ENCODE results near the gene COQ8B. TPM values are rescaled to one million over a fixed set of nuclear protein-coding genes. Genes with fewer than 3 reads are reported as not detected.

COQ8B gene
- total RNA-seq, 6 donors from 2014 or later: 46.2 to 142 (median 65.4) TPM

DNA sequence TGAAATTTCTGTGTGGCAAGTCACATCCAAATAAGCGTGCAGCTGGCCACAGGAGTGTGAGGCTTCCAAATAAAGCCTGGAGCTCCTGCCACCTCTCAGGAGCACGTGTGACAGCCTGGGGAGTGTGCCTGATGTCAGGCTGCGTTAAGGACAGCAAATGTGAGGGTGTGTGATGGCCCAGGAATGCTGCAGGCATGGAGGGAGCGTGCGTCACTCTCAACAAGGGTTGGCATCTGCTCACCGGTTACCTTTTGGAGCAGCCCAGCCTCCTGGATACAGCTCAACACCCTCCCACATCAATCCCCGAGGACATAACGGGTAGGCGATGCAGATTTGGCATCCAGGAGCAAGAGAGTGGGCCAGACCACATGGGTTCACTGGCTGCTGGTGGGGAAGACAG is 45.3 kb downstream of the COQ8B start:
- TF ChIP-seq, protein P1, sequence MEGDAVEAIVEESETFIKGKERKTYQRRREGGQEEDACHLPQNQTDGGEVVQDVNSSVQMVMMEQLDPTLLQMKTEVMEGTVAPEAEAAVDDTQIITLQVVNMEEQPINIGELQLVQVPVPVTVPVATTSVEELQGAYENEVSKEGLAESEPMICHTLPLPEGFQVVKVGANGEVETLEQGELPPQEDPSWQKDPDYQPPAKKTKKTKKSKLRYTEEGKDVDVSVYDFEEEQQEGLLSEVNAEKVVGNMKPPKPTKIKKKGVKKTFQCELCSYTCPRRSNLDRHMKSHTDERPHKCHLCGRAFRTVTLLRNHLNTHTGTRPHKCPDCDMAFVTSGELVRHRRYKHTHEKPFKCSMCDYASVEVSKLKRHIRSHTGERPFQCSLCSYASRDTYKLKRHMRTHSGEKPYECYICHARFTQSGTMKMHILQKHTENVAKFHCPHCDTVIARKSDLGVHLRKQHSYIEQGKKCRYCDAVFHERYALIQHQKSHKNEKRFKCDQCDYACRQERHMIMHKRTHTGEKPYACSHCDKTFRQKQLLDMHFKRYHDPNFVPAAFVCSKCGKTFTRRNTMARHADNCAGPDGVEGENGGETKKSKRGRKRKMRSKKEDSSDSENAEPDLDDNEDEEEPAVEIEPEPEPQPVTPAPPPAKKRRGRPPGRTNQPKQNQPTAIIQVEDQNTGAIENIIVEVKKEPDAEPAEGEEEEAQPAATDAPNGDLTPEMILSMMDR (IDR thresholded peaks at IDR 0.05): no peak
- no peak for TF ChIP-seq EP300 (IDR thresholded peaks at IDR 0.05)
- WGBS, 2 donors: 81 to 86% methylated on average over 9 of the region's 9 CpGs
- DNase-seq: no peak
- ATAC-seq (ENCODE audit: low FRiP score in 2 of 2): no peak
- H3K4me3 ChIP-seq: no peak overlapping the region
- H3K9me3 ChIP-seq: no peaks in the 10 kb centered on the region
- H3K36me3 ChIP-seq: peaks cover 8 to 89% (median 52%) of the 10 kb centered on the region in 4 donors
- H3K27ac ChIP-seq: no peak overlapping the region
- H3K27me3 ChIP-seq: no peaks in the 10 kb centered on the region
- H3K4me1 ChIP-seq: peaks cover 0 to 4% (median 0%) of the 10 kb centered on the region in 4 donors

DNA sequence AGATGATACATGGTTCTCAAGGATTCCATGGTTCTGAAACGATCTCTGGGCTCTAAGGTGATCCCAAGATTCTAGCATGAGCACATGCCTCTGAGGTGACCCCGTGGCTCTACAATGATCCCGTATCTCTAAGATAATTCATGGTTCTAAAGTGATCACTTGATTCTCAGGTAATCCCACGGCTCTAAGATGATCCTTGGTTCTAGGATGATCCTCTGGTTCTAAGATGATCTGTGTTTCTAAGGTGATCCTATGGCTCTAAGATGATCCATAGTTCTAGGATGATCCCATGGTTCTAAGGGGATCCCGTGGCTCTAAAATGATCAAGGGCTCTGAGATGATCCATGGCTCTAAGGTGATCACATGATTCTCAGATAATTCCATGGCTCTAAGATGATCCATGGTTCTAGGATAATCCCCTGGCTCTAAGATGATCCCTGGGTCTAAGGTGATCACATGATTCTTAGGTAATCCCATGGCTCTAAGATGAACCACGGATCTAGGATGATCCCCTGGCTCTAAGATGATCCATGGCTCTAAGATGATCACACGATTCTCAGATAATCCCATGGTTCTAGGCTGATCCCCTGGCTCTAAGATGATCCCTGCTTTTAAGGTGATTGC is 47.6 kb downstream of the COQ8B start:
- H3K27ac ChIP-seq: no peak overlapping the region
- no peak for DNase-seq
- no peak for ATAC-seq (ENCODE audit: low FRiP score in 2 of 2)
- no peaks in the 10 kb centered on the region for H3K9me3 ChIP-seq
- peaks cover 0 to 68% (median 45%) of the 10 kb centered on the region in 4 donors for H3K36me3 ChIP-seq
- H3K27me3 ChIP-seq: no peaks in the 10 kb centered on the region
- WGBS, 2 donors: 89 to 96% methylated on average over 6 to 7 of the region's 7 CpGs
- peaks cover 0 to under 1% (median under 1%) of the 10 kb centered on the region in 4 donors for H3K4me1 ChIP-seq
- no peak overlapping the region for H3K4me3 ChIP-seq
- TF ChIP-seq EP300 (IDR thresholded peaks at IDR 0.05) (no peak), POLR2A (IDR thresholded peaks at IDR 0.05) (no peak), POLR2AphosphoS5 (IDR thresholded peaks at IDR 0.05) (no peak)
- TF ChIP-seq, protein P1 (IDR thresholded peaks at IDR 0.05): no peak

DNA sequence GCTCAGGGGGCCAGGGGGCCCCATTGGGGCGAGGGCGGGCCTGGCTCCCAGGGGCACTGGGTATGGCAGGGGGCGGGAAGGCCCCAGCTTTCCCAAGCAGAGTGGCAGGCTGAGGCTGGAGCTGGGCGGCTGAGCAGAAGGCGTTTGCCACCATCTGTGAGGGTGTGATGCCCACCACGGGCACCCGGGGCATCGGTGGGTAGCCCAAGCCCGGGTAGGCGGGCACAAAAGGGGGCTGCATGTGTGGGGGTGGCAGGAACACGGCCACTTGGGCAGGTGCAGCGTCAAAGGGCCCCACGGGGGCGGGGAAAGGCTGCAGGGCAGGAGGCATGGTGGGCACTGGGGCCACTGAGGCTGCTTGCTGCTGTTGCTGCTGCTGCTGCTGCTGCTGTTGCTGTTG is 49.1 kb downstream of the COQ8B start:
- ATAC-seq (ENCODE audit: low FRiP score in 2 of 2) (no peak), DNase-seq (peak in 1 of 2 donors; percentile 74)
- TF ChIP-seq POLR2A (IDR thresholded peaks at IDR 0.05) (no peak), EP300 (IDR thresholded peaks at IDR 0.05) (no peak), POLR2AphosphoS5 (IDR thresholded peaks at IDR 0.05) (no peak)
- TF ChIP-seq, protein P1 (IDR thresholded peaks at IDR 0.05): no peak
- no peaks in the 10 kb centered on the region for H3K27me3 ChIP-seq
- no peak overlapping the region for H3K27ac ChIP-seq
- H3K36me3 ChIP-seq: peaks cover 0 to 54% (median 33%) of the 10 kb centered on the region in 4 donors
- H3K4me1 ChIP-seq: peaks cover 8 to 15% (median 11%) of the 10 kb centered on the region in 4 donors
- H3K9me3 ChIP-seq: no peaks in the 10 kb centered on the region
- no peak overlapping the region for H3K4me3 ChIP-seq
- 95 to 97% methylated on average over 11 of the region's 14 CpGs for WGBS, 2 donors

DNA sequence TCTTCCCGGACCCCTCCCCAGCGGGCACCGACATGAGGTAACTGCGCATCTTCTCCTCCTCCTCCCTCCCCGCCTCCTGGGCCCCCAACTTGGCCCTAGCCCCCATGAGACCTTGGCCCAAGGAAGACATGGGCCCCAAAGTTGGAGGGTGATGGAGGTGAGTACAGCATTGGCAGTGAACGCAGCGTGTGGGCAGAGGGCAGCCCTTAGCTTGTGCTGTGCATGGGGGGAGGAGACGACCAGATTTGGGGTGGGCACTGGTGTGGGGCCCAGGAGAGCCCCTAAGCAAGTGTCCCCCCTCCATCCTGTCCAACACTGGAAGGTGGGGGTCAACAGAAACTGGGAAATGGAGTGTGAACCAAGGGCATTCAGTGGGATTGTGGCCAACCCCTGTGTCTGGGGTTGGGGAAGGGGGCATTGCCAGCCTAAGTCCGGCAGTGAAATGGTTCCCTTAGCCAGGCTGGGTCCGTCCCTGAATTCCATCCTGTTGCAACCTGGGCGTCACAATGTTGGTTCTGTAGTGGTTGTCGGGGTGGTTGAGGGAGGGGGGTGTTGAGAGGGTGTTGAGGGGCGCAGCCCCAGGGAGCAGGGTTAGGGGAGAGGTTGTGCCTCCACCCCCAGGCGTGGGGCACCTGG is 49.8 kb downstream of the COQ8B start:
- Histone ChIP-seq H3K27ac (no peak overlapping the region), H3K4me3 (no peak overlapping the region), H3K9me3 (no peaks in the 10 kb centered on the region), H3K4me1 (peaks cover 10 to 19% (median 13%) of the 10 kb centered on the region in 4 donors), H3K36me3 (peaks cover 0 to 47% (median 28%) of the 10 kb centered on the region in 4 donors), H3K27me3 (no peaks in the 10 kb centered on the region)
- ATAC-seq (ENCODE audit: low FRiP score in 2 of 2) (no peak), DNase-seq (no peak)
- TF ChIP-seq POLR2A (IDR thresholded peaks at IDR 0.05): no peak
- TF ChIP-seq, protein P1 (IDR thresholded peaks at IDR 0.05): no peak
- TF ChIP-seq EP300 (IDR thresholded peaks at IDR 0.05): no peak
- no peak for TF ChIP-seq POLR2AphosphoS5 (IDR thresholded peaks at IDR 0.05)
- 91 to 92% methylated on average over 14 of the region's 14 CpGs for WGBS, 2 donors

Data from upper lobe of left lung (tissue), 6 donors.